Measurements from ENCODE around the gene P2RY2. TPM values are rescaled to one million over a fixed set of nuclear protein-coding genes. Genes with fewer than 3 reads are reported as not detected.

The P2RY2 gene
- total and polyA plus RNA-seq, 7 donors, result 18.7 to 90.9 (median 44.2) TPM

GRCh38 chr11:73267906-73268540 is 49.9 kb downstream of the P2RY2 start:
- Histone ChIP-seq H3K4me1 (peaks cover 21% of the 10 kb centered on the region), H3K36me3 (ENCODE audit: insufficient read depth in 1 of 2, low read depth in 1 of 2) (no peaks in the 10 kb centered on the region)

GRCh38 chr11:73268671-73269271 is 50.7 kb downstream of the P2RY2 start:
- Histone ChIP-seq H3K9me3 (no peaks in the 10 kb centered on the region), H3K27ac (no peak overlapping the region), H3K27me3 (ENCODE audit: insufficient read depth in 3 of 3, low read length in 2 of 3) (peaks cover 0 to 5% (median 0%) of the 10 kb centered on the region in 3 donors), H3K36me3 (ENCODE audit: insufficient read depth in 1 of 2, low read depth in 1 of 2) (no peaks in the 10 kb centered on the region), H3K4me1 (peaks cover 28% of the 10 kb centered on the region), H3K4me3 (no peak overlapping the region)
- intact Hi-C loops (cut with DNase I), result no loop called here
- ATAC-seq (no peak), DNase-seq (no peak)
- WGBS, 3 donors, result 83 to 88% (median 87%) methylated on average over 8 of the region's 8 CpGs
- TF ChIP-seq CTCF (IDR thresholded peaks at IDR 0.05), result no peak

More at GRCh38 chr11:73267906-73268540, 49.9 kb downstream of the P2RY2 start:
- TF ChIP-seq CTCF (IDR thresholded peaks at IDR 0.05), result no peak
- DNase-seq (no peak), ATAC-seq (no peak)
- no peak overlapping the region for H3K4me3 ChIP-seq
- H3K27me3 ChIP-seq (ENCODE audit: insufficient read depth in 3 of 3, low read length in 2 of 3), result peaks cover 0 to 5% (median 0%) of the 10 kb centered on the region in 3 donors
- WGBS, 3 donors, result 89 to 95% (median 92%) methylated on average over 8 of the region's 8 CpGs
- no peak overlapping the region for H3K27ac ChIP-seq
- no peaks in the 10 kb centered on the region for H3K9me3 ChIP-seq
- intact Hi-C loops (cut with DNase I), result no loop called here

- H3K9me3 ChIP-seq, result no peaks in the 10 kb centered on the region
- no peak for ATAC-seq
- H3K27ac ChIP-seq, result no peak overlapping the region
- peaks cover 27% of the 10 kb centered on the region for H3K4me1 ChIP-seq
- no peak for TF ChIP-seq CTCF (IDR thresholded peaks at IDR 0.05)
- WGBS, 3 donors, result 81 to 91% (median 89%) methylated on average over 7 of the region's 7 CpGs
- DNase-seq, result no peak
- no peak overlapping the region for H3K4me3 ChIP-seq
- intact Hi-C loops (cut with DNase I), result no loop called here
- H3K36me3 ChIP-seq (ENCODE audit: insufficient read depth in 1 of 2, low read depth in 1 of 2), result no peaks in the 10 kb centered on the region
- peaks cover 0 to 4% (median 0%) of the 10 kb centered on the region in 3 donors for H3K27me3 ChIP-seq (ENCODE audit: insufficient read depth in 3 of 3, low read length in 2 of 3)
Measured at GRCh38 chr11:73269459-73270015, 51.5 kb downstream of the P2RY2 start.

GRCh38 chr11:73270016-73270854 is 52.2 kb downstream of the P2RY2 start:
- Histone ChIP-seq H3K4me3 (no peak overlapping the region), H3K27me3 (ENCODE audit: insufficient read depth in 3 of 3, low read length in 2 of 3) (no peaks in the 10 kb centered on the region), H3K27ac (no peak overlapping the region), H3K36me3 (ENCODE audit: insufficient read depth in 1 of 2, low read depth in 1 of 2) (no peaks in the 10 kb centered on the region), H3K4me1 (peaks cover 22% of the 10 kb centered on the region), H3K9me3 (no peaks in the 10 kb centered on the region)
- 93 to 97% (median 97%) methylated on average over 7 of the region's 7 CpGs for WGBS, 3 donors
- intact Hi-C loops (cut with DNase I), result no loop called here
- no peak for ATAC-seq
- DNase-seq, result no peak
- TF ChIP-seq CTCF (IDR thresholded peaks at IDR 0.05), result no peak

All from psoas muscle (tissue), 8 donors.